Keratinocyte (primary cell): ENCODE measurements around the gene IRF2BP1. TPM values are rescaled to one million over a fixed set of nuclear protein-coding genes. Genes with fewer than 3 reads are reported as not detected.

Experiments used
- DNase-seq: peaks from one replicate; pipeline ENCODE4 v3.0.0-alpha.2; 2011; ENCODE audit warnings: low read depth, missing footprints, low spot score
- FAIRE-seq: peaks from 2 replicates; lab custom pipeline; 2011; peaks lifted over from hg19 to GRCh38; lab: Jason Lieb, UNC
- H2AFZ ChIP-seq: 2 replicates; pipeline ENCODE4 v1.6.0; 2012; ENCODE audit warnings: low read length, control low read depth, inconsistent platforms; ENCODE audit not compliant: control insufficient read depth
- H3K27ac ChIP-seq: 2 replicates; pipeline ENCODE4 v1.5.1; 2011; ENCODE audit warnings: low read length; ENCODE audit not compliant: control insufficient read depth, insufficient read depth
- H3K27me3 ChIP-seq: 3 replicates; pipeline ENCODE4 v1.6.0; 2011; ENCODE audit warnings: low read length; ENCODE audit not compliant: control insufficient read depth, insufficient read depth; ENCODE audit errors: extremely low read depth
- H3K36me3 ChIP-seq, 2 experiments: 2 replicates in 1 of 2; 3 replicates in 1 of 2; pipeline ENCODE4 v1.5.1; 2011; ENCODE audit warnings: low read length in 2 of 2, mild to moderate bottlenecking in 1 of 2; ENCODE audit not compliant: control insufficient read depth in 2 of 2, insufficient read depth in 2 of 2; ENCODE audit errors: extremely low read depth in 1 of 2
- H3K4me1 ChIP-seq: 3 replicates; pipeline ENCODE4 v1.5.1; 2011; ENCODE audit warnings: low read length; ENCODE audit not compliant: control insufficient read depth, insufficient read depth; ENCODE audit errors: extremely low read depth
- H3K4me2 ChIP-seq: 3 replicates; pipeline ENCODE4 v1.6.0; 2011; ENCODE audit warnings: low read depth, low read length; ENCODE audit not compliant: control insufficient read depth, insufficient read depth; ENCODE audit errors: extremely low read depth
- H3K4me3 ChIP-seq, 3 experiments: fragments of 200-600 bp in 1 of 3; sonication (generic) in 1 of 3; 2 replicates in 2 of 3; 3 replicates in 1 of 3; pipeline ENCODE4 v1.5.1; 2011 to 2016; ENCODE audit warnings: low read length in 3 of 3, mild to moderate bottlenecking in 3 of 3, control low read depth in 2 of 3, inconsistent platforms in 1 of 3, low read depth in 1 of 3, mixed read lengths in 1 of 3, mixed run types in 1 of 3, moderate library complexity in 1 of 3; ENCODE audit not compliant: control insufficient read depth in 2 of 3, insufficient read depth in 2 of 3; ENCODE audit errors: extremely low read depth in 1 of 3
- H3K79me2 ChIP-seq: 2 replicates; pipeline ENCODE4 v1.6.0; 2012; ENCODE audit warnings: low read length; ENCODE audit not compliant: control insufficient read depth, insufficient read depth
- H3K9ac ChIP-seq: 3 replicates; pipeline ENCODE4 v1.6.0; 2011; ENCODE audit warnings: low read length; ENCODE audit not compliant: control insufficient read depth, insufficient read depth; ENCODE audit errors: extremely low read depth
- H3K9me1 ChIP-seq: 3 replicates; pipeline ENCODE4 v1.6.0; 2011; ENCODE audit warnings: low read length; ENCODE audit not compliant: control insufficient read depth, insufficient read depth; ENCODE audit errors: extremely low read depth
- H3K9me3 ChIP-seq: 2 replicates; pipeline ENCODE4 v1.5.1; 2012; ENCODE audit warnings: low read depth, low read length; ENCODE audit not compliant: control insufficient read depth
- H4K20me1 ChIP-seq: 3 replicates; pipeline ENCODE4 v1.6.0; 2011; ENCODE audit warnings: low read length; ENCODE audit not compliant: control insufficient read depth, insufficient read depth; ENCODE audit errors: extremely low read depth
- CTCF ChIP-seq, 3 experiments: IDR thresholded peaks in 1 of 3; conservative IDR thresholded peaks in 1 of 3; optimal IDR thresholded peaks in 1 of 3; 2 replicates in 2 of 3; 3 replicates in 1 of 3; pipeline versions ENCODE3 to v1.5.1; 2011; ENCODE audit warnings: low read length in 3 of 3, mild to moderate bottlenecking in 3 of 3, moderate library complexity in 2 of 3, control low read depth in 1 of 3, inconsistent platforms in 1 of 3; ENCODE audit not compliant: insufficient read depth in 2 of 3; ENCODE audit errors: extremely low read depth in 1 of 3
- EZH2 ChIP-seq: IDR thresholded peaks from one replicate; pipeline ENCODE4 v1.6.1; 2012; ENCODE audit warnings: inconsistent platforms, mild to moderate bottlenecking, low read length, moderate library complexity
- dilution Hi-C: fragments of 300-500 bp; cut with MboI; formaldehyde crosslinking; loops from one replicate; pipeline ENCODE4 v1.7.0; 2020; ENCODE audit warnings: low sequenced_read_pairs; ENCODE audit not compliant: extremely low pct_ligation_motif_present
- polyA plus RNA-seq, 5 experiments: library from polyadenylated mRNA; depleted of rRNA in 3 of 5; stranded (reverse) in 3 of 5; stranded (forward) in 1 of 5; unstranded in 1 of 5; fragments of >200 nt; gene quantifications; 1 replicate in 1 of 5; 2 replicates in 3 of 5; 3 replicates in 1 of 5; pipeline versions ENCODE4 v1.2.1 to v1.2.3, GENCODE V29; 2011 to 2012; ENCODE audit warnings: missing spikeins in 2 of 5, low read depth in 1 of 5, low replicate concordance in 1 of 5

Gene IRF2BP1
- polyA plus RNA-seq, 1 donor (not counting 4 experiments of a cell fraction or from before 2014, with no cell fraction given): 1.7 TPM

- TF ChIP-seq EZH2 (peak; percentile 76), CTCF (optimal IDR thresholded peaks at IDR 0.05 in 1 of 3, IDR thresholded peaks at IDR 0.05 in 1 of 3, conservative IDR thresholded peaks at IDR 0.05 in 1 of 3; ENCODE audit: extremely low read depth in 1 of 3, insufficient read depth in 2 of 3, low read length in 3 of 3) (no peak)
- dilution Hi-C loops: no loop called here
- H2AFZ ChIP-seq: no peak overlapping the region
Measured at GRCh38 chr19:45864629-45865082, 21.3 kb downstream of the IRF2BP1 start.

DNA sequence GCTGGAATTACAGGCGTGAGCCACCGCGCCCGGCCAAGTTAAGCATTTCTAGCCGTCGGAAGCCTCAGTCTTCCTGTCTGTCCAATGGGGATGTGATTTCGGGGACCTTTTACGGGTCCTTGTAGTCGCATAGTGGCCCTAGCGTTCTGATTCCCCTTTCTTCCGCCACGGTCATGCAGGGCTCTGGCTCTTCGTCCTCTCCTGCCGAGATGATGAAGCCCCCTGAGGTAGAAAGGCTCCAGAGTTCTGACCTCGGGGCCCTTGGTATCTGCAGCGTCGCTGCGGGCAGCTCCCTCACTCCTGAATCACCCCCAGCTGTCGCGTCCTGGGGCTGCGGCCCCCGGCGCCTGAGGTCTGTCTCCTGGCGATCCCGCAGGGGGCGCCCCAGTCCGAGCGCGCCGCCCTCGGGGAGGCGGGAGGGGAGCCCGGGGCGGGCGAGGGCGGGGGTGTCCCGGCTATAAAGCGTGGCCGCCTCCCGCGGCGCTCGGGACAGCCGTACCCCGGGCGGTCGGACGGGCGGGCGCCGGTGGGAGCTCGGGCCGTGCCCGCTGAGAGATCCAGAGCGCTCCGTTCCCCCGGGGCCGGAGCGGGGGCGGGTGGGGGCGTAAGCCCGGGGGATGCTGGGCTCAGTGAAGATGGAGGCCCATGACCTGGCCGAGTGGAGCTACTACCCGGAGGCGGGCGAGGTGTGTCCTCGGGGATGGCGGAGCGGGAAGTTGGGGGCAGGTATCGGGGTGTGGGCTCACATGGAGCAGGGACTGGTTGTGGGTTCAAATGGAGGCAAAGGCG, 21.9 kb downstream of the IRF2BP1 start, which contains the start of gene FOXA3:
TSS of gene FOXA3 (plus strand) at position 487 of the 789 bp plus-strand sequence. CDS start at position 618, 131 bp downstream.
- peaks cover 10% of the 10 kb centered on the region for H3K4me1 ChIP-seq
- peaks cover under 1% of the 10 kb centered on the region in 2 experiments for H3K36me3 ChIP-seq
- H3K79me2 ChIP-seq: peaks cover 29% of the 10 kb centered on the region
- peak within 1 kb of the TSS; percentile 58 to 100 (median 94) for H3K4me3 ChIP-seq
- DNase-seq (no peak), FAIRE-seq (no peak)
- H3K9ac ChIP-seq: peak within 1 kb of the TSS; percentile 33
- dilution Hi-C loops: no loop called here
- H2AFZ ChIP-seq: peak within 1 kb of the TSS; percentile 97
- H3K4me2 ChIP-seq: peak within 1 kb of the TSS; percentile 91
- H3K9me3 ChIP-seq: no peaks in the 10 kb centered on the region
- peaks cover 37% of the 10 kb centered on the region for H3K27me3 ChIP-seq
- no peaks in the 10 kb centered on the region for H4K20me1 ChIP-seq
- no peaks in the 10 kb centered on the region for H3K9me1 ChIP-seq
- TF ChIP-seq CTCF (optimal IDR thresholded peaks at IDR 0.05 in 1 of 3, IDR thresholded peaks at IDR 0.05 in 1 of 3, conservative IDR thresholded peaks at IDR 0.05 in 1 of 3; ENCODE audit: extremely low read depth in 1 of 3, insufficient read depth in 2 of 3, low read length in 3 of 3) (peak; percentile 16 to 46 (median 36)), EZH2 (peak; percentile 49)
- H3K27ac ChIP-seq: no peak within 1 kb of the TSS

More at GRCh38 chr19:45864629-45865082, 21.3 kb downstream of the IRF2BP1 start:
- FAIRE-seq (no peak), DNase-seq (no peak)
- H3K27me3 ChIP-seq: peaks cover 37% of the 10 kb centered on the region
- no peaks in the 10 kb centered on the region for H3K9me1 ChIP-seq
- no peaks in the 10 kb centered on the region for H3K9me3 ChIP-seq
- no peak overlapping the region for H3K4me3 ChIP-seq
- H3K4me1 ChIP-seq: peaks cover 10% of the 10 kb centered on the region
- no peaks in the 10 kb centered on the region for H4K20me1 ChIP-seq
- no peaks in the 10 kb centered on the region for H3K36me3 ChIP-seq
- no peak overlapping the region for H3K27ac ChIP-seq
- H3K79me2 ChIP-seq: peaks cover 25% of the 10 kb centered on the region
- H3K4me2 ChIP-seq: no peak overlapping the region
- no peak overlapping the region for H3K9ac ChIP-seq
